NCI-H1105 (cell line): Measurements from ENCODE around the gene MXD1.

Source experiments
- DNase-seq: peaks from one replicate; lab custom pipeline; 2025; lab: John Stamatoyannopoulos, UW

Gene MXD1

GRCh38 chr2:69979902-69980807, 65.2 kb downstream of the MXD1 start:
- DNase-seq, result no peak

GRCh38 chr2:69983392-69983966, 68.6 kb downstream of the MXD1 start:
- no peak for DNase-seq

- DNase-seq, result no peak
These were observed 70.3 kb downstream of the MXD1 start for GRCh38 chr2:69985216-69985615.

GRCh38 chr2:69985688-69986087, 70.8 kb downstream of the MXD1 start:
- DNase-seq, result no peak

GRCh38 chr2:69986691-69987090, 71.8 kb downstream of the MXD1 start:
- DNase-seq, result no peak

- no peak for DNase-seq
These were observed 73.3 kb downstream of the MXD1 start for GRCh38 chr2:69988086-69988635.

- DNase-seq, result no peak
These were observed 74.1 kb downstream of the MXD1 start for GRCh38 chr2:69989009-69989408.

GRCh38 chr2:69989441-69990105, 74.7 kb downstream of the MXD1 start:
- no peak for DNase-seq
